GM18867 (cell line): ENCODE measurements around the gene FGFBP1.

Experiments used
- ATAC-seq: cut with Tn5 transposase; IDR thresholded peaks from one replicate; pipeline ENCODE4 v1.9.1; 2021; ENCODE audit warnings: mild to moderate bottlenecking, moderate library complexity; ENCODE audit not compliant: unreplicated experiment

Gene FGFBP1

GRCh38 chr4:15938640-15939039 is at the start of gene FGFBP1:
Gene FGFBP1, minus strand, starts transcription at chr4:15938740. Its CDS starts 2,108 bp downstream, at chr4:15936632.
- ATAC-seq = no peak

- ATAC-seq = no peak
Observed at GRCh38 chr4:15988222-15988621, 49.7 kb upstream of the FGFBP1 start.

GRCh38 chr4:15986907-15987306 is 48.4 kb upstream of the FGFBP1 start:
- no peak for ATAC-seq

- no peak for ATAC-seq
Observed at GRCh38 chr4:15983610-15984009, 45.1 kb upstream of the FGFBP1 start.

GRCh38 chr4:15982842-15983524 is 44.4 kb upstream of the FGFBP1 start:
- no peak for ATAC-seq

- ATAC-seq = no peak
Observed at GRCh38 chr4:15976456-15977447, 38.2 kb upstream of the FGFBP1 start.

- ATAC-seq = no peak
Observed at GRCh38 chr4:15971068-15971801, 32.7 kb upstream of the FGFBP1 start.

- no peak for ATAC-seq
Observed at GRCh38 chr4:15968551-15969300, 30.2 kb upstream of the FGFBP1 start.

GRCh38 chr4:15965325-15965724 is 26.8 kb upstream of the FGFBP1 start:
- ATAC-seq = no peak

GRCh38 chr4:15964159-15964558 is 25.6 kb upstream of the FGFBP1 start:
- ATAC-seq = no peak

GRCh38 chr4:15963576-15963975 is 25.0 kb upstream of the FGFBP1 start:
- ATAC-seq = peak; percentile 73

- peak; percentile 50 for ATAC-seq
Observed at GRCh38 chr4:15963001-15963451, 24.5 kb upstream of the FGFBP1 start, which contains the start of gene FGFBP2. Gene FGFBP2, minus strand, starts transcription at chr4:15963175. Its CDS starts 46 bp downstream, at chr4:15963129.

- ATAC-seq = peak; percentile 41
Observed at GRCh38 chr4:15961781-15962510, 23.4 kb upstream of the FGFBP1 start.

- ATAC-seq = no peak
Observed at GRCh38 chr4:15958562-15958961, 20.0 kb upstream of the FGFBP1 start.

GRCh38 chr4:15956179-15956850 is 17.8 kb upstream of the FGFBP1 start:
- peak; percentile 93 for ATAC-seq

GRCh38 chr4:15955670-15956069 is 17.1 kb upstream of the FGFBP1 start:
- no peak for ATAC-seq

- ATAC-seq = no peak
Observed at GRCh38 chr4:15953625-15954024, 15.1 kb upstream of the FGFBP1 start.

GRCh38 chr4:15951781-15952180 is 13.2 kb upstream of the FGFBP1 start:
- ATAC-seq = no peak

GRCh38 chr4:15948826-15949225 is 10.3 kb upstream of the FGFBP1 start:
- no peak for ATAC-seq
